Stimulated activated CD4-positive, alpha-beta T cell treated with anti-CD3 and anti-CD28 coated beads, Interleukin-12 subunit alpha, Interleukin-12 subunit beta, amount 100 ng/mL, for 24 hours (primary cell): ENCODE data around the gene TRAP1.
"Not testable (repeated sequence)": the region's sequence is repeated elsewhere in the genome, so short reads cannot be mapped to it uniquely, and the experiment has no call there.

Experiments
- DNase-seq, 2 experiments: peaks; one replicate each; pipeline ENCODE4 v3.0.0-alpha.2; 2020; ENCODE audit warnings: low read depth in 2 of 2

Gene TRAP1

DNA sequence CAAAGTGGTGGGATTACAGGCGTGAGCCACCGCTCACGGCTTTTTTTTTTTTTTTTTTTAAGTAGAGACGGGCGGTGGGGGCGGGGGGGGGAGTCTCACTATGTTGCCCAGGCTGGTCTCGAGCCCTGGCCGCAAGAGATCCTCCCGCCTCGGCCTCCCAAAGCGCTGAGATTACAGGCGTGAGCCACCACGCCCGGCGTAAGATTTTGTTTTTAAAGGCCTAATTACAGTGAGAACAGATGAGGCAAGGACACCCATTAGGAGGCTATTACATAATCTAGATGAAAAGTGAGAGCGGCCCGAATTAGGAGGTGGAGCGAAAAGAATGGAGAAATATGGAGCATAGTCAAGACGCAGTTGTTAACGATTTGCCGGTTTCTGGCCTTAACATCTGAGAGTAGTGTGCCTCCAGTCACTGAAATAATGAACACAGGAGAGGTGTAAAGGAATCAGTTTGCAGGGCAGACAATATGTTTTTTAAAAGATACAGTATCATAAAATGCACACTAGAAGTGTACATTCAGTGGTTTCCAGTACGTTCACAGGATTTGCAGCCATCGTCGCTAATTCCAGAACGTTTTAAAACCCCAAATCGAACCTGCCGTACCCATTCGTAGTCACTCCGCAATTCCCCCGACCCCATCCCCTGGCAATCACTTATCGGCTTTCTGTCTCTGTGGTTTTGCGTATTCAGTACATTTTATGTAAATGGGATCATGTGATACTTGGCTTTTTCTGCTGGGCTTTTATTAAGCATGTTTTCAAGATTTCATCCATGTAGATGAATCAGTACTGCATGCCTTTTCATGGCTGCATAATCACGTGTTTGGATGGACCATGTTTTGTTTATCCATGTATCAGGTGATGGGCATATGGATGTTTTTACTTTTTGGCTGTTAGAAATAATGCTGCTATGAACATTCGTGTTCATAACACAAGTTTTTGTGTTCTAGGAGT lies 104.5 kb downstream of the TRAP1 start:
- no peak for DNase-seq

DNA sequence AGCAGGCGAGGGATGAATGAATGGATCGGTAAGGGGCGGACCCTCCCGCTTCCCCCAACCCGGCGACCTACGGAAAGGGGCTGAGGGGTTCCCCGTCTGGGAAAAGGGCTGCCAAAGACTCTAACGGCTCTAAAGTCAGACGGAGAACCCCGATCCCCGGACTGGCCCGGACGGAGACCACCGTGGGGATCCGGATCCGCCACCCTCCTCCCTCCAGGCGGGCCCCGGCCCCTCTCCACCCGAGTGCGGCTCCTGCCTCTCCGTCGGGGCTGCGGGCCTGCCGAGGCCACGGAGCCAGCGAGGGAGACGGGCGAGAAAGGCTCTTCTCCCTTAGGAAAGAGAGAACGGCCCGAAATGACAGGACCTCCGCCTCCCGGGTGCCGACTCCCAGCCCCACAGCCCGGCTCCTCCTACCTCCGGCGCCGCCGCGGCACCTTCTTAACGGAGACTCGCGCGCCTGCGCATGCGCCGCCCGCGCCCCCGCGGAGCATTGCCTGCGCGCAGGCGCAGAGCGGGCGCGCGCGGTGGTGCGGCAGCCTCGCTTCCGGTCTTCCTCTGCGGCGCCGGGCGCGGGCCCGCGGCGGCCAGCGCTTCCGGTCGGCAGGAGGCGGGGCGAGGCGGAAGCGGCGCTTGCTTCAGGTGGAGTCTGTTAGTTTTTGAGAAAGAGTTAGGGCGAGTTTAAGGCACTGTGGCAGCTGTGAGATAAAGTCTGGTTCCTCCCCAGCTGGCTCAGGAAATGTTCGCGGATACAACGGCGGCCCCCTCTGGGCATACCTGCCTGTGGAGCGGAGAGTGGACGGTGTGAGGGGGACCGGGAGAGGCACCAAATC lies 106.0 kb downstream of the TRAP1 start, which contains the start of gene SLX4:
Gene SLX4, minus strand, starts transcription at position 461 of the 830 bp plus-strand sequence. CDS start 2,642 bp downstream, outside the sequence.
- DNase-seq = peak; percentile 78

DNA sequence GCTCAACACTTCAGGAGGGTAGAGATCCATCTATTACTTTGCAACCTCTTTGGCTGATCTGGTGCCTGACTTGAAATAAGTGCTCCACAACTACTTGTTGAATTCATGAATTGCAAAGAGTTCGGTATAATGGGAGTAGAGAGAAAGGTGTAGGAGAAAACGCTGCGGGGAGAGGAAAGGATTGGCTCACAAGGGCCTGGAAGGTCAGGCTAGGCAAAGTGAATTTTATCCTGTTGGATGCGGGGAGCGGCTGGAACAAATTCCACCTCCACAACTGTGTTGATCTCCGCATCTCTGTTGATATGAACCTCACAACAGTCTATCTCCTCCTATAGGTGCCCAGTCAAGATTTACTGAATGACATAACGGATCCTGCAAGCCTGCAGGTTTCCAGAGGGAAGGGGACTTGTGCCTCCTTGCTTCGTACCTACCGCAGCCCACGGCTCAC lies 106.6 kb downstream of the TRAP1 start:
- no peak for DNase-seq

DNA sequence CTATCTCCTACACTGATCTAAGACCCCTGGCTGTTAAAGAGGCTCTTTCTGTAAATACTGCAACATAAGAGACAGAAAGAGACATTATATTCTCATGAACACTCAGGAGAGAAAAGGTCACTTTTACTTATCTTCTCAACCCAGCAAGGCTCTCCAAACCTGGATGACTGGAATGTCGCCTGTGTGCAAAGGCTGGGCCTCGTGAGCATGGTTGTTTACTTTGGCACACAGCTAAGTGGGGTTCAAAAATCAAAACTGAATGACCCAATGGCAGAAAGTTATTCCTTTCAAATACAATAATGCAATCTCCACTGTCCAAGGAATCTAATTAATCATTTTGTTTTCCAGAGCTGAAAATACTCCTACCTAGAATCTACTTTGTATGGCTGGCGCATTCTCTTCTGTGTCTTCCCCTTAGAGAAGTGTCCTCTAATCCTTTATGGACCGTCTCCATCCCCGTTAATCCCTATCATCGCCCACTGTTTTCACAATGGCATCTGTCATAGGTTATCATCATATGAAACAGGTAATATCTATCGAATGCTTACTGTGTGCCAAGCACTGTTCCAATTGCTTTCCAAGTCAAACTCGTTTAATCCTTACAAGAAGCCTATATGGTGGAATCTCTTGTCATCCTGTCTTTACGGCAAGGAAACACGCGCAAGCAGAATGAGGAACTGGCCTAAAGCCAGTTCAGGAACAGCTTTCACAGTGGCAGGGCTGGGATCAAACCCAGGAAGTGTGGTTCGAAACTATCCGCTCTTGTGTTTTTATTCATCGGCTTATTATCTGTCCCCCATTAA lies 107.2 kb downstream of the TRAP1 start:
- DNase-seq = no peak

DNA sequence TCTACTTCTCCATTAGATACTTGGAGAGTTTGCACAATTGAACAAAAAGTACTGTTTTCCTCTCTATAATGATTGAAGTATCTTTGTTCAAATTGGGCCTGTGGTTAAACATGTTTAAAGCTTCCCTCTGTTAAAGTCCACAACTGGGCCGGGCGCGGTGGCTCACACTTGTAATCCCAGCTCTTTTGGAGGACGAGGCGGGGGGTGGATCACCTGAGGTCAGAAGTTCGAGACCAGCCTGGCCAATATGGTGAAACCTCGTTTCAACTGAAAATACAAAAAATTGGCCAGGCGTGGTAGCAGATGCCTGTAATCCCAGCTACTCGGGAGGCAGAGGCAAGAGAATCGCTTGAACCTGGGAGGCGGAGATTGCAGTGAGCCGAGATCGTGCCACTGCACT lies 108.3 kb downstream of the TRAP1 start:
- DNase-seq = not testable (repeated sequence)

DNA sequence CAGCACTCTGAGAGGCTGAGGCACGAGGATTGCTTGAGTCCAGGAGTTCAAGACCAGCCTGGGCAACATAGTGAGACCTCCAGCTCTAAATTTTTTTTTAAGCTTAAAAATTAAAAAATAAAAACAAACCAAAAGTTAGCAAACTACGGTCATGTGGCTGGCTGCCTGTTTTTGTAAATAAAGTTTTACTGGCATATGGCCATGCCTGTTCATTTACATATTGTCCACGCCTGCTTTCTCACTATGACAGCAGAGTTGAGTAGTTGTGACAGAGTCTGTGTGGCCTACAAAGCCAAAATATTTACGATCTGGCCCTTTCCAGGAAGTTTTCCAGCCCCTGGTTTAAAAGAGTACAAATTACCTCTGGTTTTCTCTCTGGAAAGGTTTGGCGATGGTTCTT lies 109.3 kb downstream of the TRAP1 start:
- DNase-seq = no peak
